Hepatocyte (in vitro differentiated cells): ENCODE measurements around the gene VASN. TPM values are rescaled to one million over a fixed set of nuclear protein-coding genes. Genes with fewer than 3 reads are reported as not detected.

Source experiments
- DNase-seq: peaks from one replicate; pipeline ENCODE4 v3.0.0-alpha.2; 2016; ENCODE audit warnings: low spot score
- H2AFZ ChIP-seq: fragments of 200-600 bp; sonication (generic); 2 replicates; pipeline ENCODE4 v1.6.0; 2016; ENCODE audit warnings: antibody characterized with exemption, mild to moderate bottlenecking
- H3K27ac ChIP-seq: fragments of 200-600 bp; sonication (generic); 2 replicates; pipeline ENCODE4 v1.5.1; 2016; ENCODE audit warnings: mild to moderate bottlenecking
- H3K27me3 ChIP-seq: fragments of 200-600 bp; sonication (generic); 2 replicates; pipeline ENCODE4 v1.6.1; 2016
- H3K36me3 ChIP-seq: fragments of 200-600 bp; sonication (generic); replicated peaks from 2 replicates; pipeline ENCODE4 v1.5.1; 2016; ENCODE audit warnings: low read depth; ENCODE audit not compliant: insufficient read depth
- H3K4me1 ChIP-seq: fragments of 200-600 bp; sonication (generic); 2 replicates; pipeline ENCODE4 v1.5.1; 2016; ENCODE audit warnings: mild to moderate bottlenecking, moderate library complexity; ENCODE audit not compliant: insufficient read depth
- H3K4me2 ChIP-seq: fragments of 200-600 bp; sonication (generic); 2 replicates; pipeline ENCODE4 v1.6.0; 2016
- H3K4me3 ChIP-seq: fragments of 200-600 bp; sonication (generic); 2 replicates; pipeline ENCODE4 v1.5.1; 2016; ENCODE audit warnings: mild to moderate bottlenecking
- H3K79me2 ChIP-seq: fragments of 200-600 bp; sonication (generic); 2 replicates; pipeline ENCODE4 v1.6.0; 2017; ENCODE audit warnings: mild to moderate bottlenecking
- H3K9me2 ChIP-seq: fragments of 200-600 bp; sonication (generic); replicated peaks from 2 replicates; pipeline ENCODE4 v1.6.0; 2017; ENCODE audit warnings: mild to moderate bottlenecking; ENCODE audit not compliant: insufficient read depth
- H3K9me3 ChIP-seq: fragments of 200-600 bp; sonication (generic); 2 replicates; pipeline ENCODE4 v1.5.1; 2016; ENCODE audit warnings: low read depth, mild to moderate bottlenecking
- H4K20me1 ChIP-seq: fragments of 200-600 bp; sonication (generic); 2 replicates; pipeline ENCODE4 v1.6.0; 2016; ENCODE audit warnings: mild to moderate bottlenecking; ENCODE audit not compliant: insufficient read depth, poor library complexity, severe bottlenecking
- CTCF ChIP-seq: fragments of 200-600 bp; sonication (generic); IDR thresholded peaks from 2 replicates; pipeline ENCODE4 v1.5.1; 2016; ENCODE audit warnings: antibody characterized with exemption, mild to moderate bottlenecking; ENCODE audit not compliant: poor library complexity
- EZH2 ChIP-seq: fragments of 200-600 bp; sonication (generic); IDR thresholded peaks from 2 replicates; pipeline ENCODE4 v1.6.1; 2016; ENCODE audit warnings: antibody characterized with exemption, mild to moderate bottlenecking, borderline replicate concordance
- EZH2phosphoT487 ChIP-seq: fragments of 200-600 bp; sonication (generic); IDR thresholded peaks from one replicate; pipeline ENCODE4 v1.6.1; 2018; ENCODE audit warnings: antibody characterized with exemption, mild to moderate bottlenecking, low read depth, moderate library complexity; ENCODE audit not compliant: unreplicated experiment, severe bottlenecking
- WGBS: methylation state at CpG from one replicate; pipeline ENCODE4 v1.1.6; 2016; ENCODE audit warnings: low lambda C conversion rate; ENCODE audit errors: missing lambda C conversion rate; 5-methylcytosine and 5-hydroxymethylcytosine counted together
- polyA plus RNA-seq: library from polyadenylated mRNA; unstranded; fragments of >200 nt; fragmentation: Nextera tagmentation; extraction: Ambion mirVana; gene quantifications from 2 replicates; pipeline ENCODE4 v1.2.1, GENCODE V29; 2016
- total RNA-seq: library from RNA; depleted of rRNA; stranded (reverse); fragments of >200 nt; gene quantifications from 2 replicates; pipeline ENCODE4 v1.2.3, GENCODE V29; 2014

Gene VASN
- total and polyA plus RNA-seq, 2 experiments from 2014 or later: 12.1 to 64.2 TPM

- Histone ChIP-seq H3K27me3 (no peaks in the 10 kb centered on the region), H2AFZ (peak within 1 kb of the TSS; percentile 53), H3K9me2 (no peaks in the 10 kb centered on the region), H4K20me1 (peaks cover 10% of the 10 kb centered on the region), H3K4me3 (peak within 1 kb of the TSS; percentile 88), H3K27ac (peak within 1 kb of the TSS; percentile 84), H3K4me2 (peak within 1 kb of the TSS; percentile 97), H3K4me1 (peaks cover 7% of the 10 kb centered on the region), H3K9me3 (no peaks in the 10 kb centered on the region), H3K36me3 (no peaks in the 10 kb centered on the region), H3K79me2 (peaks cover 26% of the 10 kb centered on the region)
- WGBS: 5% methylated on average over 18 of the region's 92 CpGs
- peak; percentile 97 for DNase-seq
- TF ChIP-seq EZH2phosphoT487 (no peak), CTCF (no peak), EZH2 (no peak)
Observed at GRCh38 chr16:4416200-4417032, 44.8 kb downstream of the VASN start, which contains the start of gene CORO7. TSS of gene CORO7 (minus strand) at chr16:4416596. CDS start at chr16:4416518, 78 bp downstream.

GRCh38 chr16:4419402-4419959 lies 47.8 kb downstream of the VASN start:
- H3K79me2 ChIP-seq: peaks cover 10% of the 10 kb centered on the region
- H3K4me3 ChIP-seq: no peak overlapping the region
- H3K36me3 ChIP-seq: no peaks in the 10 kb centered on the region
- no peaks in the 10 kb centered on the region for H3K9me3 ChIP-seq
- no peak for TF ChIP-seq EZH2
- no peak for TF ChIP-seq EZH2phosphoT487
- TF ChIP-seq CTCF: no peak
- H4K20me1 ChIP-seq: peaks cover 10% of the 10 kb centered on the region
- H3K4me1 ChIP-seq: peaks cover 7% of the 10 kb centered on the region
- DNase-seq: no peak
- no peak overlapping the region for H2AFZ ChIP-seq
- 88% methylated on average over 7 of the region's 7 CpGs for WGBS
- no peaks in the 10 kb centered on the region for H3K9me2 ChIP-seq
- H3K27ac ChIP-seq: no peak overlapping the region
- H3K27me3 ChIP-seq: no peaks in the 10 kb centered on the region
- no peak overlapping the region for H3K4me2 ChIP-seq

- Histone ChIP-seq H3K79me2 (no peaks in the 10 kb centered on the region), H4K20me1 (no peaks in the 10 kb centered on the region), H3K27ac (peak overlapping the region; percentile 60), H3K4me3 (no peak overlapping the region), H3K27me3 (no peaks in the 10 kb centered on the region), H3K4me2 (peak overlapping the region; percentile 19), H3K9me3 (no peaks in the 10 kb centered on the region), H2AFZ (no peak overlapping the region), H3K36me3 (no peaks in the 10 kb centered on the region), H3K4me1 (no peaks in the 10 kb centered on the region), H3K9me2 (no peaks in the 10 kb centered on the region)
- WGBS: 85% methylated on average over 8 of the region's 8 CpGs
- no peak for DNase-seq
- no peak for TF ChIP-seq EZH2phosphoT487
- TF ChIP-seq EZH2: no peak
- no peak for TF ChIP-seq CTCF
Observed at GRCh38 chr16:4420505-4421105, 49.0 kb downstream of the VASN start.
